T-helper 2 cell (primary cell): ENCODE results near the gene RPTN.

ENCODE experiments used
- DNase-seq, 5 experiments: peaks; one replicate each; pipeline versions ENCODE4 v3.0.0 to v3.0.0-alpha.2; 2012 to 2022
- total RNA-seq, 2 donors: gene quantifications; one replicate each; lab custom pipeline; 2026; lab: John Stamatoyannopoulos, UW

The RPTN gene, protein sequence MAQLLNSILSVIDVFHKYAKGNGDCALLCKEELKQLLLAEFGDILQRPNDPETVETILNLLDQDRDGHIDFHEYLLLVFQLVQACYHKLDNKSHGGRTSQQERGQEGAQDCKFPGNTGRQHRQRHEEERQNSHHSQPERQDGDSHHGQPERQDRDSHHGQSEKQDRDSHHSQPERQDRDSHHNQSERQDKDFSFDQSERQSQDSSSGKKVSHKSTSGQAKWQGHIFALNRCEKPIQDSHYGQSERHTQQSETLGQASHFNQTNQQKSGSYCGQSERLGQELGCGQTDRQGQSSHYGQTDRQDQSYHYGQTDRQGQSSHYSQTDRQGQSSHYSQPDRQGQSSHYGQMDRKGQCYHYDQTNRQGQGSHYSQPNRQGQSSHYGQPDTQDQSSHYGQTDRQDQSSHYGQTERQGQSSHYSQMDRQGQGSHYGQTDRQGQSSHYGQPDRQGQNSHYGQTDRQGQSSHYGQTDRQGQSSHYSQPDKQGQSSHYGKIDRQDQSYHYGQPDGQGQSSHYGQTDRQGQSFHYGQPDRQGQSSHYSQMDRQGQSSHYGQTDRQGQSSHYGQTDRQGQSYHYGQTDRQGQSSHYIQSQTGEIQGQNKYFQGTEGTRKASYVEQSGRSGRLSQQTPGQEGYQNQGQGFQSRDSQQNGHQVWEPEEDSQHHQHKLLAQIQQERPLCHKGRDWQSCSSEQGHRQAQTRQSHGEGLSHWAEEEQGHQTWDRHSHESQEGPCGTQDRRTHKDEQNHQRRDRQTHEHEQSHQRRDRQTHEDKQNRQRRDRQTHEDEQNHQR
- 0 reads per million in 2 donors for total RNA-seq

DNA sequence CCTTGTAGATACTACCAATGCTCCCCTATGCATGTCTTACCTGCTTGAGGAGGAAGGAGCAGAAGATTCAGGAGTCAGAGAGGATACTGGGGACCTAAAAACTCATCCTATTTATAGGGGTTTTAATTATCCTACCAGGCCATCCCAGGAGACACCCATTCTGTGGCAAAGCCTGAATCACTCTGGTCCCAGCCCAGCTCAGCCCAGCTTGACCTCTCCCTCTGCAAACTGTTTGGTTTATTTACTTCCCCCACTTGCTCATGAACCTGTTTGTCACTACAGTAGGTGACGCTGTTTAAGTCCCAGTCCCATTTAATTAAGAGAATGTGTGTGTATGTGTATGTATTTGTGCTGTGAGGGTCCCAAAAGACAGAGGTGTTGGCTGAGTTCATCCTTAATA, at the start of gene RPTN:
Gene RPTN, minus strand, starts transcription at position 85 of the 400 bp plus-strand sequence. CDS start 1,339 bp downstream, outside the sequence.
- no peak for DNase-seq

- no peak for DNase-seq
Measured at GRCh38 chr1:152198982-152199381, 40.0 kb upstream of the RPTN start.

- DNase-seq = no peak
Measured at GRCh38 chr1:152197361-152197941, 38.4 kb upstream of the RPTN start.

DNA sequence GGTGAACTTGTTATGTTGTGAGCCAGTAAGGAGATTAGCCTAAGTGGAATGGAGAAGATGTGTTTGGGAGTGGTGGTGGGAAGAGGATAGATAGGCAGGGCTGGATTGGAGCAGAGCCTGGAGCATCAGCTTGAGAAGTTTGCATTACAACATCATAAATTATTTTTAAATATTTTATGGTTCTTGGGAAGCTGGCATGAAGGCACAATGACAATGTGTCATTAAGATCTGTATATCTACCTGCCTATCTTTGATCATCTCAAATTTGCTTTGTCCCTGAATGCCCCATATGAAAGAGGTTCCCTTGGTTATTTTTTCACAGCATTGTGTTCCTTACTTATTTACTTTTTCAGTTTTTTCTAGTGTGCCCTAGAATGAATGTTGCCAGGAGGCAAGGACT, 32.7 kb upstream of the RPTN start:
- DNase-seq = no peak

GRCh38 chr1:152191260-152191659, 32.2 kb upstream of the RPTN start:
- DNase-seq = no peak

- DNase-seq = no peak
Measured at GRCh38 chr1:152190589-152190988, 31.6 kb upstream of the RPTN start.

- peak in 4 of 5 experiments; percentile 33 to 67 (median 52) for DNase-seq
Measured at GRCh38 chr1:152189657-152190442, 30.8 kb upstream of the RPTN start.

DNA sequence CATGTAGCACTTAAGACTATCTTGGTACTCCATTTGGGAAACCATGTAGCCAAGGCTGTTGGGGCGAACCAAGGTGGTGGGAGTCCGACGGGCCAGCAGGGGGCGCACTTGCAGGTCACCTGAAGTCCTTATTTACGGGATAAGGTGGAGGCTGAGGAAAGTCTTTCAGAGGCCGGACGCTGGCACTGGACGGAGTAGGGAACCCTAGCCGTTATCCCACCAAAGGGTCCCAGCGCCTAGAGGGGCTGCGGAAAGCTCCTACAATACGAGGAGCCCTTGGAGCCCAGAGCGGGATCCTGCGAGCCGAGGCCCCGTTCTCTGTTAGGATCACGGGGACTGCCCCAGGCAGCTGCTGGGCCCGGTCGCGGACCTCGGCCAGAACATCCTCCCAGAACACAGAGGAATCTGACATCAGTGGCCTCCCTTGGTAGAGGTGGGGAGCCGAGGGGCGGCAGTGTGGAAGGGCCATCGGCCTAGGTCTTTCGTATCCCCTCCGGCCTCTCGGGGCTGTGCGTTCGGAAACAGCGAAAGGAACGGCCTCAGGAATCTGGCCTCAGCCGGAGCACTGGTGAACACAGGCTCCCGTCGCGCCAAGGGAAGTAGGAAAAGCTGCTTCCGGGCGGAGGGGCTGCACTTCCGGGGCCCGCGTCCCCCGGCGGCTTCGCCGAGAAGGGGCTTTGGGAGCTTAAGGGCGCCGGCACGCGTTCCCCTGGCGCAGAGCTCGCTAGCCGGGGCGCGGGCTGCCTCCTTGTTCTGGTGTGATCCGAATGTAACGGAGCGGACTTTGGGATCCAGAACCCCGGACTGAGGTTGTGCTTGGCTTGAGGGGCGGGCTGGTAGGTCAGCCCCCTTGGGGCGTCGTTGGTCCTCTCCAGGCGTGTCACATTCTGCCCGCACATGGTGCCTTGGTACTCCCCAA, 29.9 kb upstream of the RPTN start:
- peak; percentile 45 to 72 (median 68) for DNase-seq

- no peak for DNase-seq
Measured at GRCh38 chr1:152186556-152187285, 27.7 kb upstream of the RPTN start.

DNA sequence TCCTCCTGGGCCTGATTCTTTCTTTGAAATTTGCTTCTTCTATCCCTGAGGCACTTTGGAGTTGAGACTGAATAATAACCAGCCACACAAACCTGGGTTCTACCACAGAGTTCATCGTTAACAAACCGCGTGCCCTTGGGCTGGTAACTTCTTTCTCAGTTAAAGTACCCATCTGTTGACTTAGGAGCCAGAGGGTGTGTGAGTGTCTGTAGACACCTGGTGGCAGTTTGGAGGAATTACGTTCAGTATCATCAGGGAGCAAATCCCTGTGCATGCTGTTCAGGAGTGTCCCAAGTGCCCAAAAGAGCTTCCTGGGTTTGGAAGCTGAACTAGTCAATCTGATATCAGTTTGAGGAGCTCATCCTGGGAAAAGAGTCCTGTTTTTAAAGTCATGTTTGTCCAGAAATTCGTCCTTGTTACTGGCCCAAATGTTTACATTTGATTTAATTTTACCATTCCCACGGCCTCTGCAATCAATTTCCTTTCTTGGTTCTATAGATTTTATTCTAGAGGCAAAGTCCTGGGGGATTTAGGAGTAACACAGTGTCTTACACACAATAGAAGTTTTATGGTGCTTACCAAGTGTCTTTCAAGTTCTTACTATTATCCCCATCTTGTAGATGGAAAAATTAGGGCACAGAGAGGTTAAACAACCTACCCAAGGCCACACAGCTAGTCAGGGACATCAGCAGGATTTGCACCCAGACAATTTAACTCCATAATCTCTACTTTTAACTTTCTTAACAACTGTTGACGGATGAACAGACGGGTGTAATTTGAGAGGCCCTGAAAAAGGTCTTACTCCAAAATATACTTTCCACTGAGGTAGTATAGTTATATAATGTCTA, 26.7 kb upstream of the RPTN start:
- peak in 3 of 5 experiments; percentile 10 to 64 (median 22) for DNase-seq

DNA sequence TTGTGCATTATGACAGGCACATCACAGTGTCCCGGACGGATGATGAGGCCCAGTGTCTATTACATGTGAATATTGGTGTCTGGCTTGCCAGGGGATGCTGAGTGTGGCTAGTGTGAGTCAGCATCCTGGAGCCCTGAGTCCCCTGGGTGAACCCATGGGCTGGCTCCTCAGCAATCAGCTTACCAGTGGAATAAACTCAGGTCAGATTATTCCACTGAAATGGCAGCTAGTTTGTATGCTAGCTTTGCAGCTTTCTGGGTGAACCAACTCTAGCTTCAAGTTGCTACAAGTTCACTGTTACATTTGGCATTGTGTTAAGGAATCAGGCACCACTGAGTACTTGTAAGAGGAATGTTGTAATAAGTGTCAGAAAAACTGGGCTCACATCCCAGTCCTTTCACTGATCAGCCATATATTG, 23.9 kb upstream of the RPTN start:
- DNase-seq = no peak

- DNase-seq = peak in 1 of 5 experiments; percentile 10
Measured at GRCh38 chr1:152182431-152182830, 23.4 kb upstream of the RPTN start.

DNA sequence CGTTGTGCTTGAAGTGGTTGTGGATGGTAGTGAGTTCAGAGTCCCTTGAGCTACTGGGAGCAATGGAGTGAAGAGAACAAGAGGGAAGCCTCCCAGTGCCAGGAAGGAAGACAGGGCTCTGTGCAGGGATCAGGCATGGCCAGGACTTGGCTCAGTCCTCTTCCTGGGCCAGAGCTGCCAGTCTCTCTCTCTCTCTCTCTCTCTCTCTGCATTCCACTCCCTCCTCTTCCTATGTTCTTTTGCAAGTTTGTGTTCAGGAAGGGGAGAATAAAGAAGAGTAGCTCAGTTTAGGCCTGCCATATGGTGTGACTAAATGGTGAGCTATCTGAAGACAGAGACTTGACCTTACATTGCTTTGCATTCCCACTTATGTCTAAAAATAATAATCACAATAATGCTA, 20.5 kb upstream of the RPTN start:
- DNase-seq = no peak

DNA sequence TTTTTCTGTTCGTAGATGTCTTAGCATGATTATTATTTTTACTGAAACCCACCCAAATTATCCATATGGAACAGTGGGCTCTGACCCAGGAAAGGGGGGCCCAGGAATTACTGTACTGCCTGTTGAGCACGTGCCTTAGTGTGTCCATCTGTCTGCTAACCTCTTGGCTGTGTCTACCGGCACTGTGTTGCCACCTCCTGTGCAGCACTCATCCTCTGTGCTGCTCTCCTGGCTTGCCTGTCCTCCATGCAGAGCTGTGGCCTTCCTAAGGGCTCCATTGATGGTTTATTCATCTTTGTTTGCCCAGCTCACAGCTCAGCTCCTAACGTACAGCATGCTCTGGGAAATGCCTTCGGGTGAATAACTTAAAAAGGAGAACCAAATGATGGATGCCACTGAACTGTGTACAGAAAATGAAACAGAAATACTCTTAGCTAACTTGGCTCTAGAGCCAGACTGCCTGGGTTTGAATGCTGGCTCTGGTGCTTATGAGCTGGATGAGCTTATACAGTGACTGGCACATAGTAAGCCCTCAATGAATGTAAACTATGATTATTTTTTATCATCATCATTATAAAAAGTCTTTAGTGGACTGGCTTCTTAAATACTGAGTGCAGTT, 11.4 kb upstream of the RPTN start:
- DNase-seq = no peak

DNA sequence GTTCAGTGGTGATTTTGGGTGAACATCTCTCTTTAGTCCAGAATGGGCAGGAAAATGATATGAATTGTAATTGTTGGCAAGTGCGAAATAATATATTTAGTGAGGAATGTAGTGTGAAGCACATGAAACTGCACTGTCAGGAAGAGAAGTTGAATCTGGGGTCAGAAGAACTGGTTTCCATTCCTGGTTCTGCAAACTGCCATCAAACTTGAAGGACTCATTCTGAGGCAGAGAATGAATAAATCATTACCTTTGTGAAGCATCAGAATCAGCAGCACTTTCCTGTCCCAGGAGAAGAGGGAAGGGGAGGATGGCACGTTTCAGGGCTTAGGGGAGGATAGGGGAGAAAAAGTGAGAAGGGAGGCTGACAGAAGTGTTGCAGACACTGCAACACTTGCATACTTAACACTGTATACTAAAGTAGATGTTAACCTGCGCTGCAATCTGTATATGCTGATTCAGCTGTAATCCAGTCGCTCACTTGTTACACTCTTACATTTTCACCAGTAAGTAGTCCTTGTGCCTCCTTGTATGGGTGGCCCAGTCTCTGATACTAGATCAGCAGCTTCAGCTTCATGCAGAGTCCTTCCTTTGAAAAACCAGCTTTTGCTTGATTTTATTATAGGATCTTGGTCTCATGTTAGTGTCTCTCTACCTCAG, 10.5 kb upstream of the RPTN start:
- DNase-seq = no peak

DNA sequence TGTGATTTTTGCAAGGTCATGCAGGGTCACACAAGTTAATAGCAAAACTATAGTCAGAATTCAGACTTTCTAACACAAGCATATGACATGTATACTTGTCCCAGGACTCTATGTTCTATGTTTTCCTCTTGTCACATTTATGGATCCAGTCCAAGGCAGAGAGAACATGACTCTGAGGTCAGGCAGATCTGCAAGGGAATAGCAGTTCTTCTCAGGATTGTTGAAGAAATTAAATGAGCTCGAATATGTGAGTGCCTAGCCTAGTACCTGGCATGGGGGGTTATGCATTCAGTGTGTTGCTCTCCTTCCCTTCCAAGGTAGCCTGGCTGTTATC, 9.5 kb upstream of the RPTN start:
- no peak for DNase-seq

- DNase-seq = no peak
Measured at GRCh38 chr1:152167835-152168534, 9.0 kb upstream of the RPTN start.

- no peak for DNase-seq
Measured at GRCh38 chr1:152166966-152167365, 7.9 kb upstream of the RPTN start.
